DMS 273 (cell line): Measurements from ENCODE around the gene COL23A1.
A peak's percentile ranks its signal among the peaks of the same experiment; 100 is the strongest.

Experiments
- DNase-seq: peaks from one replicate; lab custom pipeline; 2025; ENCODE audit not compliant: unreplicated experiment; lab: John Stamatoyannopoulos, UW

Gene COL23A1

GRCh38 chr5:178535299-178536175 is 54.7 kb downstream of the COL23A1 start:
- DNase-seq: no peak

GRCh38 chr5:178533136-178533535 is 57.1 kb downstream of the COL23A1 start:
- no peak for DNase-seq

DNA sequence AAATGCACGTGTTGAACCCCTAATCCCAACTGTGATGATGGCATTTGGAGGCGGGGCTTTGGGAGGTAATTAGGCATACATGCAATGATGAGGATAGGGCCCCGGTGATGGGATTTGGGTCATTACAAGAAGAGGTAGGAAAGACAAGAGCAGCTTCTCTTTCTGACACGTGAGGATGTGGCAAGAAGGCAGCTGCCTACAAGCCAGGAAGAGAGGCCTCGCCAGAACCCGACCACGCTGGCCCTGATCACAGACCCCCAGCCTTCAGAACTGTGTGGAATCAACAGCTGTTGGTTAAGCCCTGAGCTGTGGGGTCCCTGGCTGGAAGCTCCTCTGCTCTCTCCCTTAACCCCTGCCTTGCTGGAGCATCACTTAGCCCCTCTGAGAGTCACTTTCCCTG is 57.5 kb downstream of the COL23A1 start:
- DNase-seq: no peak

DNA sequence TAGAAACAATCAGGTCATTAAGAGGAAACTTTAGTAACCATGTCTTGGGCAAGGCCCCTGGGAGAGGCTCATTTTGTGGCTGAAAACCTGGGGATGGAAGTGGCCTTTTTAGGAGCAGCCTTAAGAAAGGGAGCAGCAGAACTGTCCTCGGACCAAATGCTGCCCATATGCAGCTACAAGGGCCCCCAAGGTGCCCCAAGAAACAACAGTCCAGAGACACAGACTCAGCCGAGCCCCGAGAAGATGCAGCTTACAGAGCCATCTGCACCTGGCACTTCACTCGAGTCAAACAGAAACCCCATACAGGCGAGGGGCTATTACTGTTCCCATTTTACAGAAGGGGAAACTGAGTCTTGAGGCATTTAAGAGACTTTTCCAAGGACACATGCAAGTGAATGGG is 58.0 kb downstream of the COL23A1 start:
- DNase-seq: no peak

GRCh38 chr5:178531786-178532185 is 58.4 kb downstream of the COL23A1 start:
- peak; percentile 34 for DNase-seq

- DNase-seq: no peak
These were observed 59.7 kb downstream of the COL23A1 start for GRCh38 chr5:178530526-178530925.

DNA sequence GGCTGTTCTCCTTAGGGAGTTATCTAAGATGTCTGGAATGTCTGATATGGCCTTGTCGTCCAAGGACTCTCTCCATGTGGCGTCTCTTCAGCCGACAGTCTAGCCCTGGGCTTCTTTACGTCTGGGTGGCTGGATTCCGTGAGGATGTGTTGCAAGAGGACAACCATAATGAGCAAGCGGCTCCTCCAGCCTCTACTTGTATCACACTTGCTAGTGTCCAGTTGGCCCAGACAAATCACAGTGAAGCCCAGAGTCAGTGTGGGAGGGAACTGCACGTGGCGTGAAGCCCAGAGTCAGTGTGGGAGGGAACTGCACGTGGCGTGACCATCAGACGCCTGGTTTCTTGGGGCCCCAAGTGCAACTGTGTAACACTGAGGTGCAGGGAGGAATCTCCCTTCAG is 61.1 kb downstream of the COL23A1 start:
- no peak for DNase-seq

GRCh38 chr5:178527458-178528307 is 62.5 kb downstream of the COL23A1 start:
- DNase-seq: peak; percentile 21

DNA sequence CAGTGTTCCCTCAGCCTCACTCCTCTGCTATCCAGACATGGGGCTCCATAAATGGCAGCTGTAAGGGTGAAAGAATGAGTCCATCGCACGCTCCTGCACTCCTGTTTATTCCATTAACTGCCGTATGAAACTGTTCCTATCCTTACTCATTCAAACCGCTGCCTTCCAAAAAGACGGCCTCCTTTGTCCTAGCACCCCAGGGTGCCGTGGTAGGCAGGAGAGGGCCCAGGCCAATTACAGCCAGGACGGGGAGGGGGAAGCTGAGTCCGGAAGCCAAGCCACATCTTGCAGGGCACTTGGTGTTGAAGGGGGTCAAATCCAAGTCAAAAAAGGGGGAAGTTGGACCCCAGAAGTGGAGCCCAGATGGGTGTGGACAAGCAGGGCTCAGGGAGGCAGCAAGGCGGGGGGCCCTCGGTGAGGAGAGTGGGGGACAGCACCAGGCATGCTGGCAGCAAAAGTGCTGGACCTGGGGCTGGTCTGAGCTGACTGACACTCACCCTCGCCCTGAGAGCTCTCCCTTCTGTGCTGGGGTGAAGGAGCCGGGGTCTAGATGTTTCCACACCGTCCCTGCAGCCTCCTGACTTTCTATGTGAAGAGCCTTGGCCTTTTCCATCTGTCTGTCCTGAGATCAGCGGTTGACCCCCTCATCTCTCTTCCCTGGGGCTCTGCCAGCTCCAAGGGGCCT is 63.3 kb downstream of the COL23A1 start:
- no peak for DNase-seq

- no peak for DNase-seq
These were observed 64.1 kb downstream of the COL23A1 start for GRCh38 chr5:178525906-178526732.

- no peak for DNase-seq
These were observed 65.9 kb downstream of the COL23A1 start for GRCh38 chr5:178524093-178524882.

- DNase-seq: no peak
These were observed 67.8 kb downstream of the COL23A1 start for GRCh38 chr5:178522361-178522760.

GRCh38 chr5:178520851-178521250 is 69.3 kb downstream of the COL23A1 start:
- DNase-seq: no peak

GRCh38 chr5:178519804-178520203 is 70.4 kb downstream of the COL23A1 start:
- no peak for DNase-seq

- no peak for DNase-seq
These were observed 71.0 kb downstream of the COL23A1 start for GRCh38 chr5:178519155-178519554.

DNA sequence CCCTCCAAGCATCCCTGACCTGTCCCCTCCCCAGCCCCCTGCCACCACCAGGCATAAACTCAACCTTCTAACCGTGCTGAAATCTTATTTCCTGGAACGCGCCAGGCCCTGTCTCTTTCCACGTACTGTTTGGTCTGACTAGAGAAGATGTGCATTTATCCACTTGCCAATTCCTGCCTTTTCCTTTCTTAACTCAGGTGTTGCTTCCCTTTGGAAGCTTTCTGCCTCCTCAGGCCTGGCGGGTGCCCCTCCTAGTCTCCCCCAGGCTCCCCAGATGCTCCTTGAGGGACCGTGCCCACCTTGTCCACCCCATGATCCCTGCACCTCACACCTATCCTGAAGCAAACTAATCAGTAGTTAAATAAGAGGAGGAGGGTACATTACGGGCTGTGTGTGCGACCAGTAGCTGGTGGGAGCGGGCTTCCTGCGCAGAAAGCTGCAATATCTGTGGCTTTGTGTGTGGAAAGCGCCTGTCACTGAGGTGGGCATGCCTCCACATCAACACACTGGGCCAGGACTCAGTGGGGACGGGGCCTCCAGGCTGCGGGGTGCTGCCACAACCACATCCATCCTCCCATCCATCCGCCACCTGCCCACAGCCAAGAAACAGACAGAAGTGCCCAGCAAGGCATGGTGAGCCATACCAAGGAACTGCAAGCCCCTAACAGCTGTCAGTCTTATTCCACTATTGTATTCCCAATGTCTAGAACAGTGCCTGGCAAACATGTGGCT is 73.5 kb downstream of the COL23A1 start:
- no peak for DNase-seq

DNA sequence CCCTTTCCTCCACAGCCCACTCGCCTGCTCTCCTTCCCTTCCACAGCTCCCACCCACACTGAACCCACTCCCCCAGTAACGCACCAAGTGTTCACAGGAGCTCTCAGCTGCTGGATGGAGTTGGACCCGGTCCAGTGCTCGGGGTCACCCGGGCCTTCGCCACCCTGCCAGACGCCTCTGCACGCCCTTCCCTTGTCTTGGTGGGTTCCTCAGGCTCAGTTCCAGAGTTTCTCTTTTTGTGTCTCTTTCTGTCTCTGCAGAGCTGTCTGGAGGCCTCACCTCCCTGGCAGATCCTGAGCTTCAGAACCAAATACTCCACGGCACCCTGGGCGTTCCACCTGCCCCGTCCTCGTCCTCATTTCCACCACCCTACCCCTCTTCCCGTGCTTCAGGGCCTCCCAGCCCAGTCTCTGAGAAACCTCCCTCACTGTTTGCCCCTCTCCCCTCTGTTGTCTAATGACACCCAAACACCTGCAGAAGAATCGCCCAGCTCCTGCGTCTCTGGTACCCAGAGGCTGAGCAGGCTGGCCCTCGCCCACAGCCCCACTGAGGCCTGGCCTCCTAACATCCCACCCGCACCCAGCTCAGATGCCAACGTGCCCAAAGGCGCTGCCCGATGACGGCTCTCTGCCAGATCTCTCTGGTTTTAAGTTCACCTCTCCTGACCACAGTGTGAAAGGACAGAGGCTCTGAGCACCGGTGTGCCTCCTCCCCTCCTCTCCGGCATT is 74.3 kb downstream of the COL23A1 start:
- DNase-seq: no peak

DNA sequence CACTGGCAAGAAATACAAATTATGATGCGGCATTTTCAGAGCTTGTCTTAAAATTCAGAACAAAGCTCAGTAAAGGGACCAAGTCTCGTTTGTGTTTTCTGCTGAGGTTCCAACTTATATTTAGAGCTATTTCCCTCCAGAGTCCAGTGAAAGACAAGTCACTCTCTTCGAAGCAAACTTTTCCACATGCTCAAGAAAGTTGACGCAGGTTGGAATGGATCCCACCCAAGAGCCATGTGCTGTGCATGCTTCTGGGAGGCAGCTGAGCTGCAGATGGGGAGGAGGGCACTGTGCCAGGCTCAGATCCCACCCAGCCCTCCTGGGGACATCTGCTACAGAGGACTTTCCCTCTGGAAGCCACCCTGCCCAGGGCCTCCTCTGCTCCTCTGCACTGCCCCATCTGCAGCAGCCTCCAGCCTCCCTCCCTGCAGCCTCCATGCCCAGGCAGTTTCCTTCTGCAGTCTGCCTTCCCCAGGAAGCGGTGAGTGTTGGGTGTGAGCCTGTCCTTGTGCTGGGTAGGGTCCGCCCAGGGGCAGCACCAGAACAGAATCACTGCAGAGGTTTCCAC is 75.3 kb downstream of the COL23A1 start:
- DNase-seq: peak; percentile 11
